ENCODE results near the gene SPTB.

Gene SPTB

GRCh38 chr14:64702493-64703394, 177.0 kb downstream of the SPTB start:
- peak; percentile 70 to 81 for DNase-seq (ENCODE audit: low read depth in 1 of 2, low spot score in 1 of 2)
- in situ Hi-C loops (cut with HindIII; ENCODE audit: low pct_unique_long_range_greater_than_20kb, low sequenced_read_pairs): no loop called here
- TF ChIP-seq JUND (IDR thresholded peaks at IDR 0.05; ENCODE audit: low read depth): no peak

- in situ Hi-C loops (cut with HindIII; ENCODE audit: low pct_unique_long_range_greater_than_20kb, low sequenced_read_pairs): no loop called here
- TF ChIP-seq JUND (IDR thresholded peaks at IDR 0.05; ENCODE audit: low read depth): no peak
- DNase-seq (ENCODE audit: low read depth in 1 of 2, low spot score in 1 of 2): no peak
Measured at GRCh38 chr14:64701660-64702059, 178.0 kb downstream of the SPTB start.

- no peak for TF ChIP-seq JUND (IDR thresholded peaks at IDR 0.05; ENCODE audit: low read depth)
- in situ Hi-C loops (cut with HindIII; ENCODE audit: low pct_unique_long_range_greater_than_20kb, low sequenced_read_pairs): no loop called here
- DNase-seq (ENCODE audit: low read depth in 1 of 2, low spot score in 1 of 2): no peak
Measured at GRCh38 chr14:64700894-64701293, 178.8 kb downstream of the SPTB start.

- in situ Hi-C loops (cut with HindIII; ENCODE audit: low pct_unique_long_range_greater_than_20kb, low sequenced_read_pairs): no loop called here
Measured at GRCh38 chr14:64700290-64700689, 179.4 kb downstream of the SPTB start.

GRCh38 chr14:64698903-64699302, 180.8 kb downstream of the SPTB start:
- no peak for TF ChIP-seq JUND (IDR thresholded peaks at IDR 0.05; ENCODE audit: low read depth)

More at GRCh38 chr14:64700290-64700689, 179.4 kb downstream of the SPTB start:
- no peak for TF ChIP-seq JUND (IDR thresholded peaks at IDR 0.05; ENCODE audit: low read depth)
- no peak for DNase-seq (ENCODE audit: low read depth in 1 of 2, low spot score in 1 of 2)

GRCh38 chr14:64696355-64696857, 183.3 kb downstream of the SPTB start:
- TF ChIP-seq JUND (IDR thresholded peaks at IDR 0.05; ENCODE audit: low read depth): no peak
- no peak for DNase-seq (ENCODE audit: low read depth in 1 of 2, low spot score in 1 of 2)
- in situ Hi-C loops (cut with HindIII; ENCODE audit: low pct_unique_long_range_greater_than_20kb, low sequenced_read_pairs): no loop called here

More at GRCh38 chr14:64698903-64699302, 180.8 kb downstream of the SPTB start:
- in situ Hi-C loops (cut with HindIII; ENCODE audit: low pct_unique_long_range_greater_than_20kb, low sequenced_read_pairs): no loop called here
- DNase-seq (ENCODE audit: low read depth in 1 of 2, low spot score in 1 of 2): no peak

All from T47D (cell line).